H54 (cell line): Measurements from ENCODE around the gene ZNF331.
"Not testable (repeated sequence)": the region's sequence is repeated elsewhere in the genome, so short reads cannot be mapped to it uniquely, and the experiment has no call there.

Source experiments
- DNase-seq: peaks from one replicate; pipeline ENCODE4 v3.0.0; 2011; ENCODE audit warnings: low spot score, mixed read lengths; ENCODE audit not compliant: insufficient read length
- FAIRE-seq: peaks from 3 replicates; lab custom pipeline; 2011; peaks lifted over from hg19 to GRCh38; lab: Jason Lieb, UNC
- POLR2A ChIP-seq: IDR thresholded peaks from 2 replicates; pipeline ENCODE4 v1.6.1; 2011; ENCODE audit warnings: low read depth, mild to moderate bottlenecking, low read length

The ZNF331 gene

DNA sequence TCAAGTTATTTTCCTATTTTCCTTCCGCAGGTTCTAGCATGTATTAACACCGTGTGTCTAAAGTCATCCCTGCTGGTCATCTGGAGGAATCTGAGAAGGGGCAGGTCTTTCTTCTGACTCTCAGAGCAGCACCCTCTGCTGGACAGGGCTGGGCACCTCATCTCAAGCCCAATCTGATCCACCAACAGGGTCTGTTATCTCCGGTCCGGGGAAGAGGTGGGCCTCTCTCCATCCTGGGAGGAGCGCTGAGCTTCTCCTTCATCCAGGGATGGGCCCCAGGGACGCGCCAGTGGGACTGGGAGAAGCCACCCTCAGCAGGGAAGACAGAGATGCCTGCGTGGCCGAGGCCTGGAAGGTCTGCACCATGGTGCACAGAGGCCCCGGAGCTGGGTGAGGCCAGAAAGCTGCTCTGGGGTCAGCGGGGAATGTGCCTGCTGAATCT, 26.0 kb upstream of the ZNF331 start:
- FAIRE-seq: no peak
- no peak for TF ChIP-seq POLR2A
- peak; percentile 84 for DNase-seq

DNA sequence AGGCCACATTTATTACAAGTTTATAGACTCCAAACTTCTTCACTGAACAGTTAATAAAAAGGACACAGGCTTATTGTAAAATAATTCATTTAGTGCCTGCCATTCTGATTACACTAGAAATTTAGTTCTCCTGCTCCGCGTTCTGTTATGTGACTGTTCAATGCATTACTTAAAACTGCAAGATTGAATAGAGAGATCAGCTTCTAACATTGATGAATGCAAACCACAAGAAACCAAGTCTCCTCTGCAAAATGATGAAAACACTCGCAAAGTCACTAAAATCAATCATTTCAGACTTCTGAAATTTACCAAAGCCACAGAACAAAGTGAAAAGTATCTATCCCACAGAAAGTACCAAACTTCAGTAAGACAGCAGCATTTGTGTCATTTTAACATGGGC, 22.9 kb upstream of the ZNF331 start:
- DNase-seq, FAIRE-seq: not testable (repeated sequence)

DNA sequence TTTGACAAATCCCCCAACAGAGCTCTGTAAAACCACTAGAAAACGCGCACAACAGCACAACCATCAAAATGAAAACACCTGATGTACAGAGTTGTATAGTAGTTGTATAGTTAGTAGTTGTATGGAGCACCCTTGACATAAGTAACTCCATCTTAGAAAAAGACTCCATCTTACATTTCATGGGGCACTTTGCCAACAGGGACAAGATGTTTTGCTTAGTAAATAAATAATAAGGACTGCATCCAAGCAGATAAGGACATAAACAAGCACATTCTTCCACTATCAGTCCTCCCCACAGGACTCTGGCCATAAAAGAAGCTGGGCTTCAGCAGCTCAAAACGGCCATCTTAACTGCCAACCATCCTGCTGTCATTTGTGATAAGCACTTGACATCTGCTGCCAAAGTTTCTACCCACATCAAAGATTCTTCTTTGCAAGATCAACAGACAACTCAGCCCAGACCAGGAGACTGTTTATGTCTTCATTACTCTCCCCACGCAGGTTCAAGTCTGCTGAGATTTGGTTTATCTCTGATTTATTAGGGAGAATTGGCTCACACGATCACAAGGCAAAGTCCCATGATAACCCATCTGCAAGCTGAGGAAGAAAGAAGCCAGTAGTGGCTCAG, 20.7 kb upstream of the ZNF331 start:
- DNase-seq (no peak), FAIRE-seq (no peak)
- no peak for TF ChIP-seq POLR2A

DNA sequence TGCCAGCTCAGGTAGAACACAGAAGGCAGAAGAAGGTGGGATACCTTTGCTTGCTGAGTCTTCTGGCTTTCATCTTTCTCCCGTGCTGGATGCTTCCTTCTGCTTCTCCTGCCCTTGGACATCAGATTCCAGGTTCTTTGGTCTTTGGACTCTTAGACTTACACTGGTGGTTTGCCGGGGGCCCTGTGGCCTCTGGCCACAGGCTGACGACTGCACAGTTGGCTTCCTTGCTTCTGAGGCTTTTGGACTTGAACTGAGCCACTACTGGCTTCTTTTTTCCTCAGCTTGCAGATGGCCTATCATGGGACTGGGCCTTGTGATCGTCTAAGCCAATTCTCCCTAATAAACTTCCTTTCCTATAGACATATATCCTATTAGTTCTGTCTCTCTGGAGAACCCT, 19.8 kb upstream of the ZNF331 start:
- no peak for DNase-seq
- TF ChIP-seq POLR2A: no peak
- no peak for FAIRE-seq

DNA sequence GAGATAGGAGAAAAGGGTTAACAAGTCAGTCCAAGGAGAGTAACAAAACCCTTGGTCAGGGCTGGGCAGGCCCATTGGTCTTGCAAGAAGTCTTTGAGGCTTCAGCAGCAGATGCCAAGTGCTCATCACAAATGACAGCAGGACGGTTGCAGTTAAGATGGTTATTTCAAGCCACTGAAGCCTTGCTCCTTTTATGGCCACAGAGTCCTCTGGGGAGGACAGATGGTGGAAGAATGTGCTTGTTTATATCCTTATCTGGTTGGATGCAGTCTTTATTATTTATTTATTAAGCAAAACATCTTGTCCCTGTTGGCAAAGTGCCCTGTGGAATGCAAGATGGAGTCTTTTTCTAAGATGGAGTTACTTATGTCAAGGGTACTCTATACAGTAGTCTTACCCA, 19.2 kb upstream of the ZNF331 start:
- no peak for FAIRE-seq
- no peak for TF ChIP-seq POLR2A

DNA sequence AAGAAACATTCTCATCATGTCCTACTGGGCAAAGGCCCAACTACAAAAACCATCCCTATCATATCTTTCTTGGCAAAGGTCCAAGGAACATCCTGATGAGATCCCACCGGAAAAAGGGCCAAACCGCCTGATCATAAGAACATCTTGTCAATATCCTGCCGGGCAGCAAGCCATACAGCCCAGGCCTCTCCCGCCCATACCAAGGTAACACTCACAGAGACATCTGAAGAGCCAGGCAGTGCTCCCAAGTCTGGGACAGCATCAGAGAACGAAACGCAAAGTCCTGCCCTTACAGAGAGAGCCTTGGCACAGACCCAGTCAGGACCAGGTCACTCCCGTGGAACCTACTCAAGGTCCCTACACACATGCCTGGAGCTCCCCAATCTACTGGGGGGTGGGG, 18.5 kb upstream of the ZNF331 start:
- FAIRE-seq: no peak

More for the DNA sequence above, 19.2 kb upstream of the ZNF331 start:
- DNase-seq: no peak

DNA sequence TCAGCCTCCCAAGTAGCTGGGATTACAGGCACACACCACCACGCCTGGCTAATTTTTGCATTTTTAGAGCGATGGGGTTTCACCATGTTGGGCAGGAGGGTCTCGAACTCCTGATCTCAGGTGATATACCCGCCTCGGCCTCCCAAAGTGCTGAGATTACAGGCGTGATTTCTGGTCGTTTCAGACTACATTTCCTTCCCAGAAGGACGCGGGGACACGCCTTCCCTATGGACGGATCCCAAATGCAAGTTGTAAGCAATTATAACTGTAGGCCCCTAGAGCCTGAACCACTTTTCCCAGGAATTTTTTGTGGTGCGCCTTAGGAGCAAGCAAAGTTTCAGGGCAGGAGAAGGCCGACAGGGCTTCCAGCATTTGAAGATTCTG, 17.8 kb upstream of the ZNF331 start:
- DNase-seq: no peak
- no peak for TF ChIP-seq POLR2A
- no peak for FAIRE-seq

More for the DNA sequence above, 18.5 kb upstream of the ZNF331 start:
- no peak for TF ChIP-seq POLR2A
- DNase-seq: no peak

DNA sequence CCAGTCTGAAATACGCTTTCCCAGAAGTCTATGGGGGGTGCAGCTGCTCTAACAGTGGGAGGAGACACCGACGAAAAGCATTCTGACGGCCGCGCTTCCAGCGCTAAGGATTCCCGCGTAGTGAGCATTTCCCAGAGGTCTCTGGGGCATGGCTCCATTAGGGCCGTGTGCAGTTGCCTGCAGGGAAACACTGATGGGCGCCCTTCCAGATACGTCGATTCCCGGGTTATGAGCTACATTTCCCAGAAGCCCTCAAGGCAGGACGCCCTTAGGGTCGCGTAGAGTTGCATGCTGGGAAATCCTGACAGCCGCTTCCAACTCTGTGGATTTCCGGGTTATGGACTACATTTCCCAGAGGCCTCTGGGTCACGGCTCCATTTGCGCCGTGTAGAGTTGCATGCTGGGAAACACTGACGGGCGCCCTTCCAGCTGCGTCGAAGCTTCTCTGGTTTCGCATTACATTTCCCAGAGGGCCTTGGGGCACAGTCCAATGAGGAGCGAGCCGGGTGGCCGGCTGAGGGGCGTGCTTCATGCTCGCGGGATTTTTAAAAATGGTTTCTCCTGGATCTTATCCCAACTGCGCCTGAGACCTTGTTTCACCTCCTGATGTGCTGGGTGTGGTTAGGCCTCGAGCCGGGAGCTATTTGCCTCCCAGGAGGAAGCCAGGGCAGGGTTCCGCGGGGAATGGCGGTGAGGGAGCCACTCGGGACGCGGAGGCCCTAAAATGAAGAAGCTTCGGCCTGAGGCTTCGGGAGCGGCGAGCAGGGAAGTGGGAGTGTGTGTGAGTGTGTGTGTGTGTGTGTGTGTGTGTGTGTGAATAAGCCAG, 17.2 kb upstream of the ZNF331 start:
- peak; percentile 98 for DNase-seq
- peak; percentile 58 for FAIRE-seq
- TF ChIP-seq POLR2A: peak; percentile 23; the same call in 1 of the 2 replicates

DNA sequence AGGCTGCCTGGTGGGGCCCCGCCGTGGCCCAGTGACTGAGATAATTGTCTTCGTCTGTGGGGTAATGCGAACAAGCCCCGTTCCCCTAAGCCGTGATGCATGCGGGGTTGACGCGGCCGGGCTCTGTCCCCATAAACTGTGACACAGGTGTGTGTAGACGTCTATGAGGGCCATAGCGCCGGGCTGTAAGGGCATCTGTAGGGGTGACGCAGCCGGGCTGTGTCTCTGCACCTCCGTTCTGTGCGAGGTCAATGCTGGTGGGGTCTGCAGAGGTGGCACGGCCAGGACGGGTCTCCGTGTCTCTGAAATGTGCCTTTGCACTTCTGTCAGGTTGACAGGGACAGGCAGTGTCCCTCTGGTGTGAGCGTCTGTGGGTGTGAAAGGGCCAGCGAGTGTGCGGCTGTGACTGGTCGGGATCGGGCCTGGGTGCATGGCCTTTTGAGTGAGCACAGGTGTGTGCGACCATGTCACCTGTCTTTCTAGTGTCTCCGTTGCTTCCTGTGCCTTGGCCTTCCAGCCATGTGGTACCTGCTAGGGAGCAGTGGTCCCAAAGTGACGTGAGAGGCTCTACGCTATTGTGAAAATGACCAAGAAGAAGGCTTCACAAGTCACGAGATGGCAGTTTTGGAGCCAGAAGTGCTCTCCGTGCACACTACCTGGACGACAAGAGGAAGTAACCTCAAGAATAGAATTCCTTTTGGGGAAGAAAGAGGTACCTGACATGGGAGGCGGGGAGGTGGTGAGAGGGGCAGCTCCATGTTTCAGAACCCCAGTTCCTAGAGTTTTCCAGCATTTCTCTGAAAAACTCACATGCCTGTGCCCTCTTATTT, 16.4 kb upstream of the ZNF331 start:
- no peak for TF ChIP-seq POLR2A
- no peak for FAIRE-seq
- DNase-seq: no peak

DNA sequence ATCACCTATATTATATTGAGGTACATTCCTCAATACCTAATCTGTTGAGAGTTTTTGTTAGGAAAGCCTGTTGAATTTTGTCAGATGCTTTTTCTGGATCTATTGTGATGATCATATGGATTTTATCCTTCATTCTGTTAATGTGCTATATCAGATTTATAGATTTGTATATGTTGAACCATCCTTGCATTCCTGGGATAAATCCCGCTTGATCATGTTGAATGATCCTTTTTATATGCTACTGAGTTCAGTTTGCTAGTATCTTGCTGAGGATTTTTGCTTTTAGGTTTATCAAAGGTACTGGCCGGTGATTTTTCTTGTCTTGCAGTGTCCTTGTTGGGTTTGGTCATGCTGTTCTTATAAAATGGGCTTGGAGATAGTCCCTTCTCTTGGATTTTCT, 12.0 kb upstream of the ZNF331 start:
- no peak for DNase-seq
- TF ChIP-seq POLR2A: no peak
- FAIRE-seq: no peak

DNA sequence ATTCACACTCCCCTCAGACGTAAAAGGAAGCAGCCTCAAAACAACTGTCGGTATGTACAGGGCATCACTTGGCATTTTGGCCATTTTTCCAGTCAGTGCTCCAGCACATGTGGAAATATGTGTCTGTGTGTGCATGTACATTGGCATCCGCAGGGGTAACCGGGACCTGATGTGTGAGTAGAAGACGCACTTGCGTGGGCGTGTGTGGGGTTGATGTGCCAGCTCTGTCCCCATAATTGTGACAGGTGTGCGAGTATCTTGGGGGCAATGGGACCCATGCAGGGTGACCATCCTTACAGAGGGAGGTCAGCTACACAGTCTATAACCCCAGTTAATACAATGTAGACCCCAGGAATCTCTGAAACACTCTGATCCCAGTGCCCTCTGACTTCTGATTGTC, 7.3 kb upstream of the ZNF331 start:
- TF ChIP-seq POLR2A: no peak
- FAIRE-seq (no peak), DNase-seq (no peak)

DNA sequence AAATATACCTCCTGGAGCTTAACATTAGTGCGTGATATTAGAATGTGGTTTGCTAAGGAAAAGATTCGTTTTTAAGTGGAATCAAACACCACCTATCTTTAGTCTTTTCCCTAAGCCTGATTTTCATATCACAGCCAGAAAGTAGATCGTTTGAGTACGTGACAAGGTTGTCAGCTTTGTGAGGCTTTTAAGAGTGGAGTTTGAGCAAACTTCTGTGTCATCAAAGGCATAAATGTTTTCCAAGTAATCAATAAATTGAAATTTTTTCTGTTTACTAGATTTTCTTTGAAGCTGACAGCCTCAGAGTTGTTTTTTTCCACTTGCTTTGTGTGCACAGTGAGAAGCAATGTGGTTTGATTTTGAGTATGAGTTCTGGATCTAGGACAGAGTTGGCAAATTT, 6.5 kb upstream of the ZNF331 start:
- no peak for DNase-seq
- no peak for TF ChIP-seq POLR2A
- FAIRE-seq: no peak

DNA sequence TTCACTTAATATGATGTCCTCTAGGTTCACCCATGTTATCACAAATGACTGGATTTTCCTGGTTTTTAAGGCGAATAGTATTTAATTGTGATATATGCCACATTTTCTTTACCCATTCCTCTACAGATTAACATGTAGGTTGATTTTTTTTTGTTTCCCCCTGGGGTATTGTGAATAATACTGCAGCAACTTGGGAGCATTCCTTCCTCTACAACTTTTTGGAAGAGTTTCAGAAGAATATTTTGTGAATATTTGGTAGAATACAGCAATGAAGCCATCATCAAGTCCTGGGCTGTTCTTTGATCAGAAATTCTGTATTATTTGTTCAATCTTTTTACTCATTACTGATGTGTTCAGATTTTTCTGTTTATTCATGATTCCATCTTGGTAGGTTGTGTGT, 5.6 kb upstream of the ZNF331 start:
- TF ChIP-seq POLR2A: no peak
- DNase-seq: no peak
- FAIRE-seq: no peak

DNA sequence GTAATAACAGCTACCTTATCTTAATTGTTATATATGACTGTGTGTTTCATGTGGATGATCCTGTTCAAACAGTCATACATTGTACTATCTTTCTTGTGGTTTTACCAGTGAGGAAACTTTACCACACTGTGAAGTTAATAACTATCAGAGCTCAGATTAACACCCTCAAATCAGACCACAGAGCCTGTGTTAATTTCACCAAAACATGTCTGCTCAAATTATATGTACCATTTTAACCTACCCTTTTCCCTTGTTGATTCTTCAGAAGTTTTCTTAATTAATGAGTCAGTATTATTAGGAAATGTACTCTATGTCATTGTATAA, 1.8 kb upstream of the ZNF331 start:
- no peak for DNase-seq
- TF ChIP-seq POLR2A: no peak
- no peak for FAIRE-seq
